ENCODE results near the gene LRRTM3.

- TF ChIP-seq CTCF (IDR thresholded peaks at IDR 0.05 in 8 of 11, conservative IDR thresholded peaks at IDR 0.05 in 3 of 11) (peak; percentile 8 to 66 (median 50)), POLR2A (IDR thresholded peaks at IDR 0.05) (no peak), POLR2AphosphoS5 (IDR thresholded peaks at IDR 0.05) (no peak)
These were observed 5.6 kb downstream of the LRRTM3 start for GRCh38 chr10:66931340-66931948.

Data from spleen (tissue), 7 donors.